Measurements from ENCODE around the gene IKZF3.
"Not testable (repeated sequence)": the region's sequence is repeated elsewhere in the genome, so short reads cannot be mapped to it uniquely, and the experiment has no call there.

IKZF3 gene

GRCh38 chr17:39850186-39850585 lies 13.9 kb downstream of the IKZF3 start:
- not testable (repeated sequence) for H3K27me3 ChIP-seq (ENCODE audit: control insufficient read depth, insufficient read depth, low read length); H3K27ac ChIP-seq (ENCODE audit: low read depth, low read length); H3K4me3 ChIP-seq (ENCODE audit: low read length); H3K9ac ChIP-seq (ENCODE audit: low read length); H3K4me1 ChIP-seq (ENCODE audit: control insufficient read depth, insufficient read depth, low read length); H3K36me3 ChIP-seq (ENCODE audit: control insufficient read depth, insufficient read depth, low read length)

DNA sequence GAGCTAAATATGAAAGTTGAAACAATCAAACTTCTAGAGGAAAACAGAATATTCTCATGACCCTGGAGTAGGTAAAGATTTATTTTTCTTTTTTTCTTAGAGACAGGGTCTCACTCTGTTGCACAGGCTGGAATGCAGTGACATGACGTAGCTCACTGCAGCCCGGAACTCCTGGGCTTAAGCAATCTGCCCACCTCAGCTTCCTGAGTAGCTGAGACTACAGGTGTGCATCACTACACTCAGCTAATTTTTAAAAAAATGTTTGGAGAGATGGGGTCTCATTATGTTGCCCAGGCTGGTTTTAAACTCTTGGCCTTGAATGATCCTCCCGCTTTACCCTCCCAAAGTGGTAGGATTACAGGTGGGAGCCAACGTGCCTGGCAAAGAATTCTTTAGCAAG lies 15.5 kb downstream of the IKZF3 start:
- Histone ChIP-seq H3K27me3 (ENCODE audit: control insufficient read depth, insufficient read depth, low read length) (no peaks in the 10 kb centered on the region), H3K36me3 (ENCODE audit: control insufficient read depth, insufficient read depth, low read length) (no peaks in the 10 kb centered on the region), H3K27ac (ENCODE audit: low read depth, low read length) (no peak overlapping the region), H3K9ac (ENCODE audit: low read length) (no peak overlapping the region), H3K4me3 (ENCODE audit: low read length) (no peak overlapping the region), H3K4me1 (ENCODE audit: control insufficient read depth, insufficient read depth, low read length) (no peaks in the 10 kb centered on the region)

DNA sequence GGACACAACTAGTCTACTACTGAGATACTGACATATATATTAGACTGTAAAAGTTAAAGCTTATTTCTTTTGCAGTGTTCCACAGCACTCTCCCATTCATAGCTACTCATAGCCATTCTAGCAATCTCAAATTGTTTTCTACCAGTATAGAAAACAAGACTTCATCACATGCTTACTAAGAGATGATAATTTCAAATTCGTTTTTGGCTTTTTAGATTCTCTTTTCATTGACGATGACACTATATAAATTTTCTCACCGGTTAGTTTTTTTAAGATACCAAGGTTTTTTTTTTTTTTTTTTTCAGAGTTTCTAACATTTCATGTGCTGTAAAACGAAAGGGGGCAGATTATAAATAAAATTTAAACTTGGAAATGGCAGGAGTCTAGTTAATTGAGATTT lies 17.9 kb downstream of the IKZF3 start:
- no peak overlapping the region for H3K27ac ChIP-seq (ENCODE audit: low read depth, low read length)
- H3K9ac ChIP-seq (ENCODE audit: low read length), result no peak overlapping the region
- H3K4me3 ChIP-seq (ENCODE audit: low read length), result no peak overlapping the region
- H3K4me1 ChIP-seq (ENCODE audit: control insufficient read depth, insufficient read depth, low read length), result no peaks in the 10 kb centered on the region
- H3K36me3 ChIP-seq (ENCODE audit: control insufficient read depth, insufficient read depth, low read length), result no peaks in the 10 kb centered on the region
- no peaks in the 10 kb centered on the region for H3K27me3 ChIP-seq (ENCODE audit: control insufficient read depth, insufficient read depth, low read length)

DNA sequence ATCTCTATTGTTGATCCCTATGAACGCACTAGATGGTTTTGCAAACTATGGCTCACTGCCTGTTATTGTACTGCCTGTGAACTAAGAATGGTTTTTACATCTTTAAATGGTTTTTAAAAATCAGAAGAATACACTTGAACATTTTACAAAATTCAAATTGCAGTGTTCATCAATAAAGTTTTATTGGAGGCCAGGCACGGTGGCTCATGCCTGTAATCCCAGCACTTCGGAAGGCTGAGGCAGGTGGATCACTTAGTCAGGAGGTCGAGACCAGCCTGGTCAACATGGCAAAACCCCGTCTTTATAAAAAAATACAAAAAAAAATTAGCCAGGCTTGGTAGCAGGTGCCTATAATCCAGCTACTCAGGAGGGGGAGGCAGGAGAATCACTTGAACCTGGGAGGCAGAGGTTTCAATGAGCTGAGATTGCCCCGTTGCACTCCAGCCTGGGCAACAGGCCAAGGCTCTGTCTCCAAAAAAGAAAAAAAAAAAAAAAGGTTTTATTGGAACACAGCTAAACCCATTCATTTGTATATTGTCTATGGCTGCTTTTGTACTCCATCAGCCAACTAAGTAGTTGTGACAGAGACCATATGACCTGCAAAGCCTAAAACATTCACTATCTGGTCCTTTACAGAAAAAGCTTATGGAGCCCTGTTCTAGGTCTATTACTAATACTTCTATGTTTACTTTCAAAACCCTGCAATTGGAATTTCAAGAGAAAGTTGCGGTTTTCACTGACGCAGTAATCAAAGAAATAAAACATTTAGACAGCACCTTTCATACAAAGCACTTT lies 18.9 kb downstream of the IKZF3 start:
- Histone ChIP-seq H3K9ac (ENCODE audit: low read length) (no peak overlapping the region), H3K27me3 (ENCODE audit: control insufficient read depth, insufficient read depth, low read length) (no peaks in the 10 kb centered on the region), H3K4me1 (ENCODE audit: control insufficient read depth, insufficient read depth, low read length) (no peaks in the 10 kb centered on the region), H3K27ac (ENCODE audit: low read depth, low read length) (no peak overlapping the region), H3K36me3 (ENCODE audit: control insufficient read depth, insufficient read depth, low read length) (no peaks in the 10 kb centered on the region), H3K4me3 (ENCODE audit: low read length) (no peak overlapping the region)

GRCh38 chr17:39841134-39841683 lies 22.9 kb downstream of the IKZF3 start:
- no peaks in the 10 kb centered on the region for H3K4me1 ChIP-seq (ENCODE audit: control insufficient read depth, insufficient read depth, low read length)
- no peak overlapping the region for H3K27ac ChIP-seq (ENCODE audit: low read depth, low read length)
- H3K27me3 ChIP-seq (ENCODE audit: control insufficient read depth, insufficient read depth, low read length), result no peaks in the 10 kb centered on the region
- no peak overlapping the region for H3K4me3 ChIP-seq (ENCODE audit: low read length)
- no peaks in the 10 kb centered on the region for H3K36me3 ChIP-seq (ENCODE audit: control insufficient read depth, insufficient read depth, low read length)
- H3K9ac ChIP-seq (ENCODE audit: low read length), result no peak overlapping the region

DNA sequence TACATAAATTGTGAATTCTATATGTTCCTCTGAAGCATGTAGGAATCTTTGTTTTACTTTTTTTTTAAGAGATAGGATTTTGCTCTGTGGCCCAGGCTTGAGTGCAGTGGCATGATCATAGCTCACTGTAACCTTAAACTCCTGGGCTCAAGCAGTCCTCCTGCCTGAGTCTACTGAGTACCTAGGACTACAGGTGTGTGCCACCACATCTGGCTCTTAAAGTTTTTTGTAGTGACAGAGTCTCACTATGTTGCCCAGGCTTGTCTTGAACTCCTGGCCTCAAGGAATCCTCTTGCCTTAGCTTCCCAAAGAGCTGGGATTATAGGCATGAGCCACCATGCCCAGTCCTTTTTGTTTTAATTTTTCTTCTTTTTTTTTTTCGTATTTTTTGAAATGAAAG lies 25.3 kb downstream of the IKZF3 start:
- no peaks in the 10 kb centered on the region for H3K27me3 ChIP-seq (ENCODE audit: control insufficient read depth, insufficient read depth, low read length)
- H3K9ac ChIP-seq (ENCODE audit: low read length), result no peak overlapping the region
- H3K36me3 ChIP-seq (ENCODE audit: control insufficient read depth, insufficient read depth, low read length), result no peaks in the 10 kb centered on the region
- no peak overlapping the region for H3K27ac ChIP-seq (ENCODE audit: low read depth, low read length)
- H3K4me3 ChIP-seq (ENCODE audit: low read length), result no peak overlapping the region
- no peaks in the 10 kb centered on the region for H3K4me1 ChIP-seq (ENCODE audit: control insufficient read depth, insufficient read depth, low read length)

DNA sequence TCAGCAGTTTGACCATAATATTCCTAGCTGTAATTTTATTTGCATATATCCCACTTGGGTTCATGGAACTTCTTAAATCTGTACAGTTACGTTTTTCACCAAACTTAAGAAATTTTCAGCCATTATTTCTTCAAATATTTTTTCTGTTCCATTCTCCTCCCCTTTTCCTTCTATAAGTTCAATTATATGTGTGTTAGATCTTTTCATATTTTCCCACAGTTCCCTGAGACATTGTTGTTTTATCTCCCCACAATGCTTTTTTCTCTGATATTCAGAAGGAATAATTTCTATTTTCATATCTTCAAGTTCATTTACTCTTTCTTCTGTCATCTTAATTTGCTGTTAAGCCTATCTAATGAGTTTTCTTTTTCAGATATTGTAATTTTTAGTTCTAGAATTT lies 26.1 kb downstream of the IKZF3 start:
- no peak overlapping the region for H3K4me3 ChIP-seq (ENCODE audit: low read length)
- no peaks in the 10 kb centered on the region for H3K4me1 ChIP-seq (ENCODE audit: control insufficient read depth, insufficient read depth, low read length)
- no peaks in the 10 kb centered on the region for H3K36me3 ChIP-seq (ENCODE audit: control insufficient read depth, insufficient read depth, low read length)
- H3K27me3 ChIP-seq (ENCODE audit: control insufficient read depth, insufficient read depth, low read length), result no peaks in the 10 kb centered on the region
- no peak overlapping the region for H3K9ac ChIP-seq (ENCODE audit: low read length)
- H3K27ac ChIP-seq (ENCODE audit: low read depth, low read length), result no peak overlapping the region

DNA sequence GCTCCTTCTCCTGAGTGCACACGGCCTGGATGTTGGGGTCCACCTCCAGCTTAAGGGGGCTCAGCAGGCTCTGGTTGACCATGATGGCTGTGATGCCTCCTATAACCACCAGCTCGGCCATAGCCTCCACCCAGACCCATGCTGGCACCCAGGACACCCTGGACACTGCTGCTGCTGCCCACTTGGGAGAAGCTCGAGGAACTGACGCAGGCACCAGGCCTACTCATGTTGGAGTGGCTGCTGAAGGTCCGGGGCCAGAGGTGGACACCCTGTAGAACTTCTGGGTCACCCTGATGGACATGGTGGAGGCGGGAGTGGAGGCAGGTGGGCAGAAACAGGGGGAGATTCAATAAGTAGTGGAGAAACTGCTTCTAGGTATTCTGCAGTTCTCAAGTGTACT lies 28.0 kb downstream of the IKZF3 start:
- Histone ChIP-seq H3K27me3 (ENCODE audit: control insufficient read depth, insufficient read depth, low read length) (no peaks in the 10 kb centered on the region), H3K36me3 (ENCODE audit: control insufficient read depth, insufficient read depth, low read length) (no peaks in the 10 kb centered on the region), H3K4me3 (ENCODE audit: low read length) (no peak overlapping the region), H3K27ac (ENCODE audit: low read depth, low read length) (no peak overlapping the region), H3K9ac (ENCODE audit: low read length) (no peak overlapping the region), H3K4me1 (ENCODE audit: control insufficient read depth, insufficient read depth, low read length) (no peaks in the 10 kb centered on the region)

GRCh38 chr17:39835038-39835786 lies 28.9 kb downstream of the IKZF3 start:
- H3K36me3 ChIP-seq (ENCODE audit: control insufficient read depth, insufficient read depth, low read length), result no peaks in the 10 kb centered on the region
- no peaks in the 10 kb centered on the region for H3K27me3 ChIP-seq (ENCODE audit: control insufficient read depth, insufficient read depth, low read length)
- no peak overlapping the region for H3K9ac ChIP-seq (ENCODE audit: low read length)
- no peak overlapping the region for H3K4me3 ChIP-seq (ENCODE audit: low read length)
- H3K27ac ChIP-seq (ENCODE audit: low read depth, low read length), result no peak overlapping the region
- no peaks in the 10 kb centered on the region for H3K4me1 ChIP-seq (ENCODE audit: control insufficient read depth, insufficient read depth, low read length)

GRCh38 chr17:39834017-39834416 lies 30.1 kb downstream of the IKZF3 start:
- Histone ChIP-seq H3K4me3 (ENCODE audit: low read length) (no peak overlapping the region), H3K9ac (ENCODE audit: low read length) (no peak overlapping the region), H3K27ac (ENCODE audit: low read depth, low read length) (no peak overlapping the region), H3K27me3 (ENCODE audit: control insufficient read depth, insufficient read depth, low read length) (no peaks in the 10 kb centered on the region), H3K36me3 (ENCODE audit: control insufficient read depth, insufficient read depth, low read length) (no peaks in the 10 kb centered on the region), H3K4me1 (ENCODE audit: control insufficient read depth, insufficient read depth, low read length) (no peaks in the 10 kb centered on the region)

DNA sequence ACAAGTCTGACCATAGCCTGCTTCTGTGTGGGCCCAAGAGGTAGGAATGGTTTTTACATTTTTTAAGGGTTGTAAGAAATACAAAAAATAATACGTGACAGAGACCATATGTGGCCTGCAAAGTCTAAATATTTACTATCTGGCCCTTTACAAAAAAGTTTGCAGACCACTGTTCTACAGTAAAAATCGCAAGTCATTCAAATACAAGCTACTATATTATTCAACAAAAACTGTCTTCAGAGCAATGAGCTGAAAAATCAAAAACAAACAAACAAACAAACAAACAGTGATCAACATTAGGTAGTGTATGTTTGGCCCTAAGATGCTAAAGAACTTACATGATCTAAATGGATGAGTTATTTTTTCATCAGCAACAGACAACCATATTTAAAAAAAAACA lies 32.5 kb downstream of the IKZF3 start:
- H3K4me1 ChIP-seq (ENCODE audit: control insufficient read depth, insufficient read depth, low read length), result no peaks in the 10 kb centered on the region
- H3K4me3 ChIP-seq (ENCODE audit: low read length), result no peak overlapping the region
- no peaks in the 10 kb centered on the region for H3K36me3 ChIP-seq (ENCODE audit: control insufficient read depth, insufficient read depth, low read length)
- no peak overlapping the region for H3K27ac ChIP-seq (ENCODE audit: low read depth, low read length)
- no peaks in the 10 kb centered on the region for H3K27me3 ChIP-seq (ENCODE audit: control insufficient read depth, insufficient read depth, low read length)
- no peak overlapping the region for H3K9ac ChIP-seq (ENCODE audit: low read length)

- Histone ChIP-seq H3K27me3 (ENCODE audit: control insufficient read depth, insufficient read depth, low read length) (no peaks in the 10 kb centered on the region), H3K4me1 (ENCODE audit: control insufficient read depth, insufficient read depth, low read length) (no peaks in the 10 kb centered on the region), H3K27ac (ENCODE audit: low read depth, low read length) (no peak overlapping the region), H3K36me3 (ENCODE audit: control insufficient read depth, insufficient read depth, low read length) (no peaks in the 10 kb centered on the region), H3K4me3 (ENCODE audit: low read length) (no peak overlapping the region), H3K9ac (ENCODE audit: low read length) (no peak overlapping the region)
These were observed 35.7 kb downstream of the IKZF3 start for GRCh38 chr17:39828443-39828842.
